ENCODE measurements around the gene IDH1. TPM values are rescaled to one million over a fixed set of nuclear protein-coding genes. Genes with fewer than 3 reads are reported as not detected.
A peak's percentile ranks its signal among the peaks of the same experiment; 100 is the strongest.
"Not testable (repeated sequence)": the region's sequence is repeated elsewhere in the genome, so short reads cannot be mapped to it uniquely, and the experiment has no call there.

IDH1 gene
- polyA plus RNA-seq, 6 donors from 2014 or later: 6.7 to 10.6 (median 8.7) TPM

GRCh38 chr2:208227581-208228232 lies 27.2 kb downstream of the IDH1 start:
- ATAC-seq (ENCODE audit: low read depth in 2 of 2): no peak

GRCh38 chr2:208224802-208225201 lies 30.1 kb downstream of the IDH1 start:
- no peak for ATAC-seq (ENCODE audit: low read depth in 2 of 2)
- no peaks in the 10 kb centered on the region for H3K4me1 Mint-ChIP-seq
- peaks cover 0 to 5% (median 0%) of the 10 kb centered on the region in 3 donors for H3K27me3 Mint-ChIP-seq

More at GRCh38 chr2:208227581-208228232, 27.2 kb downstream of the IDH1 start:
- Mint-ChIP-seq H3K27ac (no peak overlapping the region), H3K4me3 (no peak overlapping the region), H3K9me3 (peaks cover 7 to 33% (median 14%) of the 10 kb centered on the region in 7 donors), H3K27me3 (no peaks in the 10 kb centered on the region), H3K36me3 (peaks cover 10% of the 10 kb centered on the region in 2 donors), H3K4me1 (no peaks in the 10 kb centered on the region)
- DNase-seq: no peak

GRCh38 chr2:208222351-208222750 lies 32.5 kb downstream of the IDH1 start:
- peaks cover 4 to 12% (median 8%) of the 10 kb centered on the region in 7 donors for H3K9me3 Mint-ChIP-seq
- H3K36me3 Mint-ChIP-seq: no peaks in the 10 kb centered on the region
- H3K27ac Mint-ChIP-seq: no peak overlapping the region
- no peaks in the 10 kb centered on the region for H3K4me1 Mint-ChIP-seq
- H3K4me3 Mint-ChIP-seq: no peak overlapping the region
- ATAC-seq (ENCODE audit: low read depth in 2 of 2) (no peak), DNase-seq (no peak)
- H3K27me3 Mint-ChIP-seq: peaks cover 0 to 10% (median 0%) of the 10 kb centered on the region in 3 donors

More at GRCh38 chr2:208224802-208225201, 30.1 kb downstream of the IDH1 start:
- Mint-ChIP-seq H3K9me3 (peaks cover 3 to 13% (median 8%) of the 10 kb centered on the region in 7 donors), H3K27ac (no peak overlapping the region), H3K36me3 (no peaks in the 10 kb centered on the region), H3K4me3 (no peak overlapping the region)
- DNase-seq: no peak

- H3K36me3 Mint-ChIP-seq; H3K4me1 Mint-ChIP-seq; H3K4me3 Mint-ChIP-seq; DNase-seq; H3K27me3 Mint-ChIP-seq; H3K27ac Mint-ChIP-seq; ATAC-seq (ENCODE audit: low read depth in 2 of 2): not testable (repeated sequence)
- peaks cover 4 to 12% (median 8%) of the 10 kb centered on the region in 7 donors for H3K9me3 Mint-ChIP-seq
Measured at GRCh38 chr2:208221873-208222272, 33.0 kb downstream of the IDH1 start.

- Mint-ChIP-seq H3K4me3 (no peak overlapping the region), H3K9me3 (no peaks in the 10 kb centered on the region), H3K27me3 (no peaks in the 10 kb centered on the region), H3K36me3 (no peaks in the 10 kb centered on the region), H3K27ac (no peak overlapping the region), H3K4me1 (no peaks in the 10 kb centered on the region)
- DNase-seq: no peak
- ATAC-seq (ENCODE audit: low read depth in 2 of 2): no peak
Measured at GRCh38 chr2:208210688-208211451, 44.0 kb downstream of the IDH1 start.

- Mint-ChIP-seq H3K27ac (no peak overlapping the region), H3K4me3 (no peak overlapping the region), H3K27me3 (no peaks in the 10 kb centered on the region), H3K4me1 (no peaks in the 10 kb centered on the region), H3K36me3 (no peaks in the 10 kb centered on the region), H3K9me3 (no peaks in the 10 kb centered on the region)
- ATAC-seq (ENCODE audit: low read depth in 2 of 2) (no peak), DNase-seq (no peak)
Measured at GRCh38 chr2:208208335-208209085, 46.4 kb downstream of the IDH1 start.

GRCh38 chr2:208207769-208208168 lies 47.1 kb downstream of the IDH1 start:
- H3K36me3 Mint-ChIP-seq: no peaks in the 10 kb centered on the region
- no peaks in the 10 kb centered on the region for H3K9me3 Mint-ChIP-seq
- H3K4me1 Mint-ChIP-seq: no peaks in the 10 kb centered on the region
- no peaks in the 10 kb centered on the region for H3K27me3 Mint-ChIP-seq
- ATAC-seq (ENCODE audit: low read depth in 2 of 2) (no peak), DNase-seq (no peak)
- no peak overlapping the region for H3K27ac Mint-ChIP-seq
- H3K4me3 Mint-ChIP-seq: no peak overlapping the region

GRCh38 chr2:208204166-208204565 lies 50.7 kb downstream of the IDH1 start:
- no peaks in the 10 kb centered on the region for H3K9me3 Mint-ChIP-seq
- H3K27ac Mint-ChIP-seq: no peak overlapping the region
- ATAC-seq (ENCODE audit: low read depth in 2 of 2) (no peak), DNase-seq (no peak)
- no peaks in the 10 kb centered on the region for H3K36me3 Mint-ChIP-seq
- no peaks in the 10 kb centered on the region for H3K27me3 Mint-ChIP-seq
- no peak overlapping the region for H3K4me3 Mint-ChIP-seq
- no peaks in the 10 kb centered on the region for H3K4me1 Mint-ChIP-seq

GRCh38 chr2:208195531-208195930 lies 59.3 kb downstream of the IDH1 start:
- DNase-seq (no peak), ATAC-seq (ENCODE audit: low read depth in 2 of 2) (no peak)
- no peaks in the 10 kb centered on the region for H3K36me3 Mint-ChIP-seq
- peaks cover 0 to 1% (median 0%) of the 10 kb centered on the region in 3 donors for H3K27me3 Mint-ChIP-seq
- H3K9me3 Mint-ChIP-seq: peaks cover 0 to 2% (median 0%) of the 10 kb centered on the region in 7 donors
- no peak overlapping the region for H3K27ac Mint-ChIP-seq
- no peaks in the 10 kb centered on the region for H3K4me1 Mint-ChIP-seq
- H3K4me3 Mint-ChIP-seq: no peak overlapping the region

- ATAC-seq (ENCODE audit: low read depth in 2 of 2): no peak
- Mint-ChIP-seq H3K27ac (peak overlapping the region in 1 of 6 donors; percentile 25), H3K4me1 (no peaks in the 10 kb centered on the region), H3K36me3 (no peaks in the 10 kb centered on the region), H3K27me3 (peaks cover 0 to 5% (median 0%) of the 10 kb centered on the region in 3 donors), H3K9me3 (peaks cover 0 to 2% (median 0%) of the 10 kb centered on the region in 7 donors), H3K4me3 (no peak overlapping the region)
- no peak for DNase-seq
Measured at GRCh38 chr2:208192611-208193236, 62.1 kb downstream of the IDH1 start.

- ATAC-seq (ENCODE audit: low read depth in 2 of 2) (no peak), DNase-seq (no peak)
- H3K27ac Mint-ChIP-seq: no peak within 1 kb of the TSS
- no peaks in the 10 kb centered on the region for H3K9me3 Mint-ChIP-seq
- H3K36me3 Mint-ChIP-seq: no peaks in the 10 kb centered on the region
- H3K4me3 Mint-ChIP-seq: no peak within 1 kb of the TSS
- peaks cover 0 to 10% (median 5%) of the 10 kb centered on the region in 3 donors for H3K27me3 Mint-ChIP-seq
- no peaks in the 10 kb centered on the region for H3K4me1 Mint-ChIP-seq
Measured at GRCh38 chr2:208189810-208190503, 64.9 kb downstream of the IDH1 start, which contains the start of gene C2orf80. TSS of gene C2orf80 (minus strand) at chr2:208190030. CDS start at chr2:208186986, 3,044 bp downstream.

GRCh38 chr2:208189069-208189809 lies 65.6 kb downstream of the IDH1 start:
- peaks cover 2 to 17% (median 12%) of the 10 kb centered on the region in 3 donors for H3K27me3 Mint-ChIP-seq
- ATAC-seq (ENCODE audit: low read depth in 2 of 2): no peak
- no peaks in the 10 kb centered on the region for H3K9me3 Mint-ChIP-seq
- no peak overlapping the region for H3K27ac Mint-ChIP-seq
- peaks cover 0 to 3% (median 0%) of the 10 kb centered on the region in 3 donors for H3K4me1 Mint-ChIP-seq
- H3K4me3 Mint-ChIP-seq: no peak overlapping the region
- H3K36me3 Mint-ChIP-seq: no peaks in the 10 kb centered on the region
- no peak for DNase-seq
